ENCODE measurements around the gene TIMM23. TPM values are rescaled to one million over a fixed set of nuclear protein-coding genes. Genes with fewer than 3 reads are reported as not detected.
A peak's percentile ranks its signal among the peaks of the same experiment; 100 is the strongest.

TIMM23 gene
- total and polyA plus RNA-seq, 2 donors (not counting 3 experiments of a cell fraction or from before 2014, with no cell fraction given): 78.1 to 94.6 TPM

- no peak overlapping the region for H2AFZ ChIP-seq (ENCODE audit: low read depth, low read length)
- ChIA-PET POLR2A (no interaction called here), CTCF (interaction anchor here (0.7 to 3.9 kb wide), 3 partner anchors 9 to 16 kb away, joined by 3 to 18 read pairs (median 9); no protein-coding TSS in a partner anchor)
- no TSS peak for BruUV-seq (replicated peaks)
- DNase-seq (ENCODE audit: low read depth, low spot score) (no peak), FAIRE-seq (no peak)
- no peak for TF ChIP-seq FOS (IDR thresholded peaks at IDR 0.05; ENCODE audit: borderline replicate concordance, insufficient read depth, low read length)
- no peak for TF ChIP-seq MAX (IDR thresholded peaks at IDR 0.05; ENCODE audit: insufficient read depth, insufficient read length)
- TF ChIP-seq CTCF (IDR thresholded peaks at IDR 0.05; ENCODE audit: extremely low read depth in 1 of 2, insufficient read depth in 1 of 2, low read depth in 1 of 2, low read length in 2 of 2): no peak
- no peak for TF ChIP-seq EZH2 (IDR thresholded peaks at IDR 0.05; ENCODE audit: borderline replicate concordance, low read depth, low read length, severe bottlenecking)
- TF ChIP-seq MYC (IDR thresholded peaks at IDR 0.05; ENCODE audit: low read depth, low read length): no peak
- TF ChIP-seq POLR2A (IDR thresholded peaks at IDR 0.05; ENCODE audit: low read depth, low read length): no peak
- no peak for TF ChIP-seq JUN (IDR thresholded peaks at IDR 0.05; ENCODE audit: borderline replicate concordance, insufficient read depth, insufficient read length, low read depth)
- no peak for TF ChIP-seq POLR2AphosphoS5 (IDR thresholded peaks at IDR 0.05; ENCODE audit: insufficient read depth, low read depth, low read length)
- TF ChIP-seq GATA2 (IDR thresholded peaks at IDR 0.05; ENCODE audit: insufficient read depth, insufficient read length, low read depth, low read length): no peak
- no peaks in the 10 kb centered on the region for H4K20me1 ChIP-seq (replicated peaks; ENCODE audit: control insufficient read depth, extremely low read depth, insufficient read depth, low read length)
- dilution Hi-C loops (cut with MboI; ENCODE audit: extremely low pct_ligation_motif_present, low sequenced_read_pairs) (no loop called here), intact Hi-C loops (cut with micrococcal nuclease) (loop anchor here (5.0 to 10.0 kb wide), 2 partner anchors 48 to 1016 kb away; partner anchors contain the start of genes TIMM23 and ZNF22)
- H3K79me2 ChIP-seq (ENCODE audit: control insufficient read depth, insufficient read depth, low read length): peaks cover 93% of the 10 kb centered on the region
- no peak overlapping the region for H3K9ac ChIP-seq (replicated peaks; ENCODE audit: extremely low read depth, insufficient read depth, low read length)
- H3K4me2 ChIP-seq (ENCODE audit: insufficient read depth, low read length): peak overlapping the region; percentile 81
- H3K4me1 ChIP-seq (ENCODE audit: control insufficient read depth, extremely low read depth, insufficient read depth, low read length): peaks cover 52% of the 10 kb centered on the region
- H3K4me3 ChIP-seq (replicated peaks in 1 of 3; ENCODE audit: insufficient read depth in 1 of 3, low read depth in 1 of 3, low read length in 3 of 3): no peak overlapping the region
- no peaks in the 10 kb centered on the region for H3K9me3 ChIP-seq (replicated peaks; ENCODE audit: control insufficient read depth, insufficient read depth, low read length)
- peak overlapping the region; percentile 81 for H3K27ac ChIP-seq (ENCODE audit: insufficient read depth, low read depth, low read length)
- H3K36me3 ChIP-seq (ENCODE audit: control insufficient read depth in 2 of 2, extremely low read depth in 1 of 2, insufficient read depth in 2 of 2, low read length in 2 of 2): peaks cover 0 to 4% of the 10 kb centered on the region in 2 experiments
- no peaks in the 10 kb centered on the region for H3K27me3 ChIP-seq (ENCODE audit: control insufficient read depth in 2 of 2, insufficient read depth in 2 of 2, low read length in 2 of 2)
- no peaks in the 10 kb centered on the region for H3K9me1 ChIP-seq (replicated peaks; ENCODE audit: control insufficient read depth, extremely low read depth, insufficient read depth, low read length)
Observed at GRCh38 chr10:46020344-46020657, 48.0 kb downstream of the TIMM23 start.

Data from endothelial cell of umbilical vein (primary cell).